ENCODE results near the gene ST6GAL2. TPM values are rescaled to one million over a fixed set of nuclear protein-coding genes. Genes with fewer than 3 reads are reported as not detected.

The ST6GAL2 gene
- total and polyA plus RNA-seq, 2 experiments from 2014 or later, result 13.4 to 25.7 TPM

DNA sequence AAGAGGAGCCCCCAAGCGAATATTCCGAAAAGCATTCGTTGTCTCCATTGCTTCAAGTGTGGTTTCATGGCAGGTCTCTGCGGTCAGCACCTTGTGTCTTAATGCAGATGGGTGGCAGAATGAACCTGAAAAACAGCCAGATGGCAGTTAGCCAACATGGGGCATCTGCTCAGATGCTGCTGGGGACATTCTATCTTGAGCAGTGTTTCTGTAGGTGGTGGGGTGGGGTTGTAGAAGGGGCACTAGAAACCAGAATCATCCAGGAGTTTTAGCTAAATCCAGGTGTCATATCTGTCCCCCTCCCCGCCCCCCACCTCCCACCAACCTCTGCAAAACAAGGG is 42.1 kb downstream of the ST6GAL2 start:
- Mint-ChIP-seq H3K27me3 (ENCODE audit: insufficient read depth, low read depth, poor library complexity) (peaks cover 2% of the 10 kb centered on the region), H3K36me3 (ENCODE audit: low read depth) (no peaks in the 10 kb centered on the region), H3K9me3 (no peaks in the 10 kb centered on the region), H3K4me3 (no peak overlapping the region), H3K4me1 (peaks cover 14% of the 10 kb centered on the region; the same call in 2 of the 3 replicates), H3K27ac (no peak overlapping the region)
- no peaks in the 10 kb centered on the region for H3K27me3 ChIP-seq (ENCODE audit: insufficient read depth)
- no peaks in the 10 kb centered on the region for H3K36me3 ChIP-seq (ENCODE audit: insufficient read depth)
- peaks cover 19% of the 10 kb centered on the region; the same call in 1 of the 2 replicates for H3K4me1 ChIP-seq (ENCODE audit: insufficient read depth)
- H3K4me3 ChIP-seq, result no peak overlapping the region
- H3K27ac ChIP-seq (ENCODE audit: low read depth), result no peak overlapping the region
- H2AFZ ChIP-seq, result no peak overlapping the region
- TF ChIP-seq ZNF331 (CRISPR knock-in tag; IDR thresholded peaks at IDR 0.05; ENCODE audit: low read depth) (no peak), NANOG (IDR thresholded peaks at IDR 0.05; ENCODE audit: borderline replicate concordance) (no peak), POLR2AphosphoS5 (IDR thresholded peaks at IDR 0.05; ENCODE audit: low read depth) (no peak), STAT1 (IDR thresholded peaks at IDR 0.05; ENCODE audit: unreplicated experiment) (no peak), EZH2 (IDR thresholded peaks at IDR 0.05; ENCODE audit: low read depth, unreplicated experiment) (no peak), CREB1 (CRISPR knock-in tag; IDR thresholded peaks at IDR 0.05; ENCODE audit: low read depth) (no peak), EZH2phosphoT487 (IDR thresholded peaks at IDR 0.05; ENCODE audit: unreplicated experiment) (no peak), ZNF114 (CRISPR knock-in tag; IDR thresholded peaks at IDR 0.05) (no peak), ETS1 (IDR thresholded peaks at IDR 0.05) (no peak), JUNB (IDR thresholded peaks at IDR 0.05; ENCODE audit: unreplicated experiment) (no peak)
- TF ChIP-seq, protein P1, sequence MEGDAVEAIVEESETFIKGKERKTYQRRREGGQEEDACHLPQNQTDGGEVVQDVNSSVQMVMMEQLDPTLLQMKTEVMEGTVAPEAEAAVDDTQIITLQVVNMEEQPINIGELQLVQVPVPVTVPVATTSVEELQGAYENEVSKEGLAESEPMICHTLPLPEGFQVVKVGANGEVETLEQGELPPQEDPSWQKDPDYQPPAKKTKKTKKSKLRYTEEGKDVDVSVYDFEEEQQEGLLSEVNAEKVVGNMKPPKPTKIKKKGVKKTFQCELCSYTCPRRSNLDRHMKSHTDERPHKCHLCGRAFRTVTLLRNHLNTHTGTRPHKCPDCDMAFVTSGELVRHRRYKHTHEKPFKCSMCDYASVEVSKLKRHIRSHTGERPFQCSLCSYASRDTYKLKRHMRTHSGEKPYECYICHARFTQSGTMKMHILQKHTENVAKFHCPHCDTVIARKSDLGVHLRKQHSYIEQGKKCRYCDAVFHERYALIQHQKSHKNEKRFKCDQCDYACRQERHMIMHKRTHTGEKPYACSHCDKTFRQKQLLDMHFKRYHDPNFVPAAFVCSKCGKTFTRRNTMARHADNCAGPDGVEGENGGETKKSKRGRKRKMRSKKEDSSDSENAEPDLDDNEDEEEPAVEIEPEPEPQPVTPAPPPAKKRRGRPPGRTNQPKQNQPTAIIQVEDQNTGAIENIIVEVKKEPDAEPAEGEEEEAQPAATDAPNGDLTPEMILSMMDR (conservative IDR thresholded peaks at IDR 0.05; ENCODE audit: low read depth in 2 of 2), result no peak
- TF ChIP-seq, protein P2, sequence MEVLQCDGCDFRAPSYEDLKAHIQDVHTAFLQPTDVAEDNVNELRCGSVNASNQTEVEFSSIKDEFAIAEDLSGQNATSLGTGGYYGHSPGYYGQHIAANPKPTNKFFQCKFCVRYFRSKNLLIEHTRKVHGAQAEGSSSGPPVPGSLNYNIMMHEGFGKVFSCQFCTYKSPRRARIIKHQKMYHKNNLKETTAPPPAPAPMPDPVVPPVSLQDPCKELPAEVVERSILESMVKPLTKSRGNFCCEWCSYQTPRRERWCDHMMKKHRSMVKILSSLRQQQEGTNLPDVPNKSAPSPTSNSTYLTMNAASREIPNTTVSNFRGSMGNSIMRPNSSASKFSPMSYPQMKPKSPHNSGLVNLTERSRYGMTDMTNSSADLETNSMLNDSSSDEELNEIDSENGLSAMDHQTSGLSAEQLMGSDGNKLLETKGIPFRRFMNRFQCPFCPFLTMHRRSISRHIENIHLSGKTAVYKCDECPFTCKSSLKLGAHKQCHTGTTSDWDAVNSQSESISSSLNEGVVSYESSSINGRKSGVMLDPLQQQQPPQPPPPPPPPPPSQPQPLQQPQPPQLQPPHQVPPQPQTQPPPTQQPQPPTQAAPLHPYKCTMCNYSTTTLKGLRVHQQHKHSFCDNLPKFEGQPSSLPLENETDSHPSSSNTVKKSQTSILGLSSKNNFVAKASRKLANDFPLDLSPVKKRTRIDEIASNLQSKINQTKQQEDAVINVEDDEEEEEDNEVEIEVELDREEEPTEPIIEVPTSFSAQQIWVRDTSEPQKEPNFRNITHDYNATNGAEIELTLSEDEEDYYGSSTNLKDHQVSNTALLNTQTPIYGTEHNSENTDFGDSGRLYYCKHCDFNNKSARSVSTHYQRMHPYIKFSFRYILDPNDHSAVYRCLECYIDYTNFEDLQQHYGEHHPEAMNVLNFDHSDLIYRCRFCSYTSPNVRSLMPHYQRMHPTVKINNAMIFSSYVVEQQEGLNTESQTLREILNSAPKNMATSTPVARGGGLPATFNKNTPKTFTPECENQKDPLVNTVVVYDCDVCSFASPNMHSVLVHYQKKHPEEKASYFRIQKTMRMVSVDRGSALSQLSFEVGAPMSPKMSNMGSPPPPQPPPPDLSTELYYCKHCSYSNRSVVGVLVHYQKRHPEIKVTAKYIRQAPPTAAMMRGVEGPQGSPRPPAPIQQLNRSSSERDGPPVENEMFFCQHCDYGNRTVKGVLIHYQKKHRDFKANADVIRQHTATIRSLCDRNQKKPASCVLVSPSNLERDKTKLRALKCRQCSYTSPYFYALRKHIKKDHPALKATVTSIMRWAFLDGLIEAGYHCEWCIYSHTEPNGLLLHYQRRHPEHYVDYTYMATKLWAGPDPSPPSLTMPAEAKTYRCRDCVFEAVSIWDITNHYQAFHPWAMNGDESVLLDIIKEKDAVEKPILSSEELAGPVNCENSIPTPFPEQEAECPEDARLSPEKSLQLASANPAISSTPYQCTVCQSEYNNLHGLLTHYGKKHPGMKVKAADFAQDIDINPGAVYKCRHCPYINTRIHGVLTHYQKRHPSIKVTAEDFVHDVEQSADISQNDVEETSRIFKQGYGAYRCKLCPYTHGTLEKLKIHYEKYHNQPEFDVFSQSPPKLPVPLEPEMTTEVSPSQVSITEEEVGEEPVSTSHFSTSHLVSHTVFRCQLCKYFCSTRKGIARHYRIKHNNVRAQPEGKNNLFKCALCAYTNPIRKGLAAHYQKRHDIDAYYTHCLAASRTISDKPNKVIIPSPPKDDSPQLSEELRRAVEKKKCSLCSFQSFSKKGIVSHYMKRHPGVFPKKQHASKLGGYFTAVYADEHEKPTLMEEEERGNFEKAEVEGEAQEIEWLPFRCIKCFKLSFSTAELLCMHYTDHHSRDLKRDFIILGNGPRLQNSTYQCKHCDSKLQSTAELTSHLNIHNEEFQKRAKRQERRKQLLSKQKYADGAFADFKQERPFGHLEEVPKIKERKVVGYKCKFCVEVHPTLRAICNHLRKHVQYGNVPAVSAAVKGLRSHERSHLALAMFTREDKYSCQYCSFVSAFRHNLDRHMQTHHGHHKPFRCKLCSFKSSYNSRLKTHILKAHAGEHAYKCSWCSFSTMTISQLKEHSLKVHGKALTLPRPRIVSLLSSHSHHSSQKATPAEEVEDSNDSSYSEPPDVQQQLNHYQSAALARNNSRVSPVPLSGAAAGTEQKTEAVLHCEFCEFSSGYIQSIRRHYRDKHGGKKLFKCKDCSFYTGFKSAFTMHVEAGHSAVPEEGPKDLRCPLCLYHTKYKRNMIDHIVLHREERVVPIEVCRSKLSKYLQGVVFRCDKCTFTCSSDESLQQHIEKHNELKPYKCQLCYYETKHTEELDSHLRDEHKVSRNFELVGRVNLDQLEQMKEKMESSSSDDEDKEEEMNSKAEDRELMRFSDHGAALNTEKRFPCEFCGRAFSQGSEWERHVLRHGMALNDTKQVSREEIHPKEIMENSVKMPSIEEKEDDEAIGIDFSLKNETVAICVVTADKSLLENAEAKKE (CRISPR knock-in tag; IDR thresholded peaks at IDR 0.05), result no peak
- TF ChIP-seq, protein P3, sequence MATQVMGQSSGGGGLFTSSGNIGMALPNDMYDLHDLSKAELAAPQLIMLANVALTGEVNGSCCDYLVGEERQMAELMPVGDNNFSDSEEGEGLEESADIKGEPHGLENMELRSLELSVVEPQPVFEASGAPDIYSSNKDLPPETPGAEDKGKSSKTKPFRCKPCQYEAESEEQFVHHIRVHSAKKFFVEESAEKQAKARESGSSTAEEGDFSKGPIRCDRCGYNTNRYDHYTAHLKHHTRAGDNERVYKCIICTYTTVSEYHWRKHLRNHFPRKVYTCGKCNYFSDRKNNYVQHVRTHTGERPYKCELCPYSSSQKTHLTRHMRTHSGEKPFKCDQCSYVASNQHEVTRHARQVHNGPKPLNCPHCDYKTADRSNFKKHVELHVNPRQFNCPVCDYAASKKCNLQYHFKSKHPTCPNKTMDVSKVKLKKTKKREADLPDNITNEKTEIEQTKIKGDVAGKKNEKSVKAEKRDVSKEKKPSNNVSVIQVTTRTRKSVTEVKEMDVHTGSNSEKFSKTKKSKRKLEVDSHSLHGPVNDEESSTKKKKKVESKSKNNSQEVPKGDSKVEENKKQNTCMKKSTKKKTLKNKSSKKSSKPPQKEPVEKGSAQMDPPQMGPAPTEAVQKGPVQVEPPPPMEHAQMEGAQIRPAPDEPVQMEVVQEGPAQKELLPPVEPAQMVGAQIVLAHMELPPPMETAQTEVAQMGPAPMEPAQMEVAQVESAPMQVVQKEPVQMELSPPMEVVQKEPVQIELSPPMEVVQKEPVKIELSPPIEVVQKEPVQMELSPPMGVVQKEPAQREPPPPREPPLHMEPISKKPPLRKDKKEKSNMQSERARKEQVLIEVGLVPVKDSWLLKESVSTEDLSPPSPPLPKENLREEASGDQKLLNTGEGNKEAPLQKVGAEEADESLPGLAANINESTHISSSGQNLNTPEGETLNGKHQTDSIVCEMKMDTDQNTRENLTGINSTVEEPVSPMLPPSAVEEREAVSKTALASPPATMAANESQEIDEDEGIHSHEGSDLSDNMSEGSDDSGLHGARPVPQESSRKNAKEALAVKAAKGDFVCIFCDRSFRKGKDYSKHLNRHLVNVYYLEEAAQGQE (IDR thresholded peaks at IDR 0.05; ENCODE audit: unreplicated experiment), result no peak
- no peaks in the 10 kb centered on the region for H3K9me2 ChIP-seq (ENCODE audit: insufficient read depth)
- H3K4me2 ChIP-seq, result no peak overlapping the region
- no peaks in the 10 kb centered on the region for H3F3A ChIP-seq (replicated peaks; ENCODE audit: low read depth)
- ATAC-seq (no peak), DNase-seq (ENCODE audit: low spot score) (no peak)
- H4K20me1 ChIP-seq (replicated peaks; ENCODE audit: insufficient read depth), result no peaks in the 10 kb centered on the region
- peaks cover 7% of the 10 kb centered on the region for H3K79me2 ChIP-seq (replicated peaks; ENCODE audit: insufficient read depth)
